Mucosa of descending colon (tissue), 3 donors: Measurements from ENCODE around the gene PACS2. TPM values are rescaled to one million over a fixed set of nuclear protein-coding genes. Genes with fewer than 3 reads are reported as not detected.
"Not testable (repeated sequence)": the region's sequence is repeated elsewhere in the genome, so short reads cannot be mapped to it uniquely, and the experiment has no call there.

Experiments used
- ATAC-seq: fragments of 200-7000 bp; cut with Tn5 transposase; one replicate; pipeline ENCODE4 v1.9.1; 2020; ENCODE audit warnings: mild to moderate bottlenecking, moderate library complexity
- DNase-seq, 3 donors: peaks; one replicate each; pipeline ENCODE4 v3.0.0-alpha.2; 2020
- H3K36me3 ChIP-seq: fragments of 200-600 bp; one replicate; pipeline ENCODE4 v1.8.0; 2021; ENCODE audit warnings: low read depth, mild to moderate bottlenecking
- H3K4me1 ChIP-seq: fragments of 200-600 bp; one replicate; pipeline ENCODE4 v1.8.0; 2021; ENCODE audit warnings: low read depth, mild to moderate bottlenecking
- H3K4me3 ChIP-seq: fragments of 200-600 bp; one replicate; pipeline ENCODE4 v1.8.0; 2021; ENCODE audit warnings: mild to moderate bottlenecking
- H3K9me3 ChIP-seq: fragments of 200-600 bp; one replicate; pipeline ENCODE4 v1.8.0; 2021; ENCODE audit warnings: mild to moderate bottlenecking
- CTCF ChIP-seq: fragments of 200-600 bp; IDR thresholded peaks from one replicate; pipeline ENCODE4 v1.8.0; 2022; ENCODE audit warnings: antibody characterized with exemption, mild to moderate bottlenecking
- intact Hi-C, 2 donors: fragments of 100-400 bp; cut with DNase I in 1 of 2; cut with micrococcal nuclease in 1 of 2; formaldehyde crosslinking; loops; one replicate each; pipeline versions ENCODE4 v1.11.0 to v1.11.1; 2022; cut with DNase I, micrococcal nuclease
- total RNA-seq, 3 donors: library from RNA; stranded (reverse); fragmentation: NEBNext Ultra II Directional in 2 of 3; extraction: Animal tissue kit (Norgen Biotek cat#: 25700) in 2 of 3; gene quantifications; one replicate each; pipeline versions ENCODE4 v1.2.1 to v1.2.4, GENCODE V29; 2021 to 2023
- donor health status: DM: no; HTN: no; CAD: no; lungs with moderate emphysema.
- donor health status: DM: no; HTN: no; CAD: no.
- donor health status: DM: no; HTN: yes; CAD: no.

The PACS2 gene
- total RNA-seq, 3 donors from 2014 or later: 71.7 to 84.3 (median 78.9) TPM

GRCh38 chr14:105285174-105285573 is 29.4 kb upstream of the PACS2 start:
- H3K4me1 ChIP-seq: no peaks in the 10 kb centered on the region
- intact Hi-C loops: no loop called here
- no peak overlapping the region for H3K4me3 ChIP-seq
- DNase-seq (no peak), ATAC-seq (no peak)
- H3K9me3 ChIP-seq: no peaks in the 10 kb centered on the region
- no peak for TF ChIP-seq CTCF
- H3K36me3 ChIP-seq: no peaks in the 10 kb centered on the region

- ATAC-seq: no peak
- intact Hi-C loops: no loop called here
- Histone ChIP-seq H3K9me3 (no peaks in the 10 kb centered on the region), H3K36me3 (no peaks in the 10 kb centered on the region), H3K4me3 (no peak overlapping the region), H3K4me1 (no peaks in the 10 kb centered on the region)
- DNase-seq: no peak
- no peak for TF ChIP-seq CTCF
Measured at GRCh38 chr14:105286759-105287144, 27.8 kb upstream of the PACS2 start.

GRCh38 chr14:105287249-105288102 is 27.1 kb upstream of the PACS2 start:
- intact Hi-C loops: no loop called here
- H3K4me1 ChIP-seq: no peaks in the 10 kb centered on the region
- TF ChIP-seq CTCF: no peak

GRCh38 chr14:105288936-105289335 is 25.6 kb upstream of the PACS2 start:
- H3K4me1 ChIP-seq, H3K4me3 ChIP-seq, intact Hi-C loops, DNase-seq, H3K9me3 ChIP-seq, H3K36me3 ChIP-seq, ATAC-seq: not testable (repeated sequence)

More at GRCh38 chr14:105287249-105288102, 27.1 kb upstream of the PACS2 start:
- Histone ChIP-seq H3K36me3 (no peaks in the 10 kb centered on the region), H3K9me3 (no peaks in the 10 kb centered on the region), H3K4me3 (no peak overlapping the region)
- no peak for ATAC-seq
- no peak for DNase-seq

GRCh38 chr14:105290621-105291346 is 23.8 kb upstream of the PACS2 start:
- peaks cover 3% of the 10 kb centered on the region for H3K4me1 ChIP-seq
- no peak for DNase-seq
- H3K4me3 ChIP-seq: no peak overlapping the region
- intact Hi-C loops: no loop called here
- H3K36me3 ChIP-seq: no peaks in the 10 kb centered on the region
- ATAC-seq: no peak
- no peaks in the 10 kb centered on the region for H3K9me3 ChIP-seq
- TF ChIP-seq CTCF: no peak
